CD4-positive, alpha-beta T cell (primary cell): ENCODE measurements around the gene NCKAP5. TPM values are rescaled to one million over a fixed set of nuclear protein-coding genes. Genes with fewer than 3 reads are reported as not detected.

Experiments used
- ATAC-seq: fragments of 200-7000 bp; cut with Tn5 transposase; one replicate; pipeline ENCODE4 v1.10.0; 2022; ENCODE audit warnings: mild to moderate bottlenecking; ENCODE audit not compliant: poor library complexity
- CTCF ChIA-PET: fragments of 350-600 bp; sonication (Branson Sonifier 250); formaldehyde crosslinking; loops from one replicate; lab custom pipeline; 2021; ENCODE audit warnings: antibody characterized with exemption, inconsistent platforms; lab: Charles Lee
- POLR2A ChIA-PET: fragments of 350-600 bp; sonication (Branson Sonifier 250); formaldehyde crosslinking; loops from one replicate; lab custom pipeline; 2021; ENCODE audit warnings: antibody characterized with exemption, inconsistent platforms; lab: Charles Lee
- DNase-seq, 14 experiments: peaks; one replicate each; pipeline ENCODE4 v3.0.0-alpha.2; 2013 to 2020; ENCODE audit warnings: mixed read lengths in 2 of 14
- H3K27ac ChIP-seq, 2 donors: one replicate each; pipeline versions ENCODE4 v1.5.1 to v1.7.0; 2013; ENCODE audit warnings: low read length in 2 of 2, low read depth in 1 of 2, mild to moderate bottlenecking in 1 of 2
- H3K27me3 ChIP-seq, 2 experiments: 1 replicate in 1 of 2; 2 replicates in 1 of 2; pipeline versions ENCODE4 v1.6.1 to v1.7.0; 2013; ENCODE audit warnings: low read length in 2 of 2, control low read depth in 1 of 2, mild to moderate bottlenecking in 1 of 2, moderate library complexity in 1 of 2; ENCODE audit not compliant: insufficient read depth in 2 of 2, control insufficient read depth in 1 of 2
- H3K36me3 ChIP-seq: one replicate; pipeline ENCODE4 v1.6.1; 2013; ENCODE audit warnings: low read length, control low read depth; ENCODE audit not compliant: insufficient read depth
- H3K4me1 ChIP-seq: one replicate; pipeline ENCODE4 v1.6.1; 2013; ENCODE audit warnings: low read length, control low read depth; ENCODE audit not compliant: insufficient read depth
- H3K4me3 ChIP-seq: one replicate; pipeline ENCODE4 v1.5.1; 2013; ENCODE audit warnings: mild to moderate bottlenecking, low read length, moderate library complexity
- H3K9me3 ChIP-seq, 2 experiments: 1 replicate in 1 of 2; 2 replicates in 1 of 2; pipeline versions ENCODE4 v1.6.1 to v1.7.0; 2013; ENCODE audit warnings: low read length in 2 of 2, mild to moderate bottlenecking in 2 of 2, control low read depth in 1 of 2, moderate library complexity in 1 of 2; ENCODE audit not compliant: control insufficient read depth in 1 of 2, insufficient read depth in 1 of 2
- H3K27ac Mint-ChIP-seq: one replicate; pipeline ENCODE4 v1.8.0; 2020; ENCODE audit warnings: mixed read lengths
- H3K27me3 Mint-ChIP-seq: one replicate; pipeline ENCODE4 v1.8.0; 2021; ENCODE audit warnings: mixed read lengths
- H3K36me3 Mint-ChIP-seq: one replicate; pipeline ENCODE4 v1.8.0; 2021; ENCODE audit warnings: low read depth, mixed read lengths
- H3K4me1 Mint-ChIP-seq: one replicate; pipeline ENCODE4 v1.8.0; 2021; ENCODE audit warnings: low read depth, mixed read lengths
- H3K4me3 Mint-ChIP-seq: one replicate; pipeline ENCODE4 v1.8.0; 2020; ENCODE audit warnings: mild to moderate bottlenecking, mixed read lengths
- H3K9me3 Mint-ChIP-seq: one replicate; pipeline ENCODE4 v1.8.0; 2020; ENCODE audit warnings: mixed read lengths
- CTCF ChIP-seq: fragments of 200-600 bp; IDR thresholded peaks from one replicate; pipeline ENCODE4 v1.8.0; 2022; ENCODE audit warnings: antibody characterized with exemption, mild to moderate bottlenecking
- intact Hi-C, 2 experiments: fragments of 100-400 bp; cut with DNase I in 1 of 2; cut with micrococcal nuclease in 1 of 2; formaldehyde crosslinking; loops; one replicate each; pipeline versions ENCODE4 v1.15.1 to v1.9.0; 2023 to 2025; cut with DNase I, micrococcal nuclease
- total RNA-seq, 174 experiments: library from RNA in 2 of 174; stranded (reverse) in 2 of 174; gene quantifications; one replicate each; pipeline ENCODE4 v1.2.3 and lab custom pipeline; 2021 to 2026

The NCKAP5 gene
- total RNA-seq, 2 experiments from 2014 or later = not detected

- no peak for TF ChIP-seq CTCF
- POLR2A ChIA-PET = no interaction called here
- no peaks in the 10 kb centered on the region for H3K9me3 Mint-ChIP-seq
- CTCF ChIA-PET = no interaction called here
- H3K27ac ChIP-seq = no peak overlapping the region
- no peak for DNase-seq
- no peak overlapping the region for H3K4me3 Mint-ChIP-seq
- H3K4me3 ChIP-seq = no peak overlapping the region
- ATAC-seq = no peak
- no peaks in the 10 kb centered on the region for H3K27me3 ChIP-seq
- no peaks in the 10 kb centered on the region for H3K4me1 ChIP-seq
- H3K4me1 Mint-ChIP-seq = no peaks in the 10 kb centered on the region
- intact Hi-C loops = no loop called here
- peaks cover 0 to 9% of the 10 kb centered on the region in 2 experiments for H3K9me3 ChIP-seq
- H3K36me3 Mint-ChIP-seq = no peaks in the 10 kb centered on the region
- no peaks in the 10 kb centered on the region for H3K27me3 Mint-ChIP-seq
- no peak overlapping the region for H3K27ac Mint-ChIP-seq
- H3K36me3 ChIP-seq = no peaks in the 10 kb centered on the region
Measured at GRCh38 chr2:132731441-132731840, 836.8 kb downstream of the NCKAP5 start.

- POLR2A ChIA-PET = no interaction called here
- Histone ChIP-seq H3K27ac (no peak overlapping the region), H3K4me3 (no peak overlapping the region), H3K9me3 (peaks cover 0 to 12% of the 10 kb centered on the region in 2 experiments), H3K27me3 (no peaks in the 10 kb centered on the region), H3K4me1 (no peaks in the 10 kb centered on the region), H3K36me3 (no peaks in the 10 kb centered on the region)
- Mint-ChIP-seq H3K4me3 (no peak overlapping the region), H3K4me1 (no peaks in the 10 kb centered on the region), H3K27ac (no peak overlapping the region), H3K36me3 (no peaks in the 10 kb centered on the region), H3K27me3 (no peaks in the 10 kb centered on the region), H3K9me3 (no peaks in the 10 kb centered on the region)
- DNase-seq (no peak), ATAC-seq (no peak)
- intact Hi-C loops = no loop called here
- CTCF ChIA-PET = no interaction called here
- TF ChIP-seq CTCF = no peak
Measured at GRCh38 chr2:132730611-132731010, 837.7 kb downstream of the NCKAP5 start.

GRCh38 chr2:132729522-132729921 lies 838.7 kb downstream of the NCKAP5 start:
- H3K9me3 Mint-ChIP-seq = no peaks in the 10 kb centered on the region
- TF ChIP-seq CTCF = no peak

More at GRCh38 chr2:132729522-132729921, 838.7 kb downstream of the NCKAP5 start:
- ChIA-PET CTCF (no interaction called here), POLR2A (no interaction called here)
- Mint-ChIP-seq H3K4me3 (no peak overlapping the region), H3K4me1 (no peaks in the 10 kb centered on the region), H3K27me3 (no peaks in the 10 kb centered on the region), H3K36me3 (no peaks in the 10 kb centered on the region), H3K27ac (no peak overlapping the region)
- Histone ChIP-seq H3K4me1 (no peaks in the 10 kb centered on the region), H3K4me3 (no peak overlapping the region), H3K27ac (no peak overlapping the region), H3K9me3 (peaks cover 0 to 11% of the 10 kb centered on the region in 2 experiments), H3K27me3 (no peaks in the 10 kb centered on the region), H3K36me3 (no peaks in the 10 kb centered on the region)
- DNase-seq (no peak), ATAC-seq (no peak)
- intact Hi-C loops = no loop called here
